SK-N-SH treated with all-trans-retinoic acid at 6 μM for 48 hours (cell line): ENCODE measurements around the gene RMND1.

Experiments
- BACH2 ChIP-seq: fragments of 250-450 bp; sonication (Bioruptor Pico); IDR thresholded peaks from 2 replicates; pipeline ENCODE4 v1.9.0; 2021; ENCODE audit warnings: mild to moderate bottlenecking, borderline replicate concordance
- ESRRG ChIP-seq: fragments of 250-450 bp; sonication (Bioruptor Pico); IDR thresholded peaks from 2 replicates; pipeline ENCODE4 v1.6.1; 2021; ENCODE audit warnings: mild to moderate bottlenecking
- OSR1 ChIP-seq: fragments of 250-450 bp; sonication (Bioruptor Pico); IDR thresholded peaks from 2 replicates; pipeline ENCODE4 v1.8.0; 2022; ENCODE audit warnings: moderate library complexity, mild to moderate bottlenecking, inconsistent platforms
- SNAI2 ChIP-seq: fragments of 250-450 bp; sonication (Bioruptor Pico); IDR thresholded peaks from 2 replicates; pipeline ENCODE4 v1.5.0; 2020; ENCODE audit warnings: mild to moderate bottlenecking, moderate library complexity
- ZNF565 ChIP-seq: fragments of 450-650 bp; formaldehyde crosslinking; conservative IDR thresholded peaks from 2 replicates; pipeline ENCODE4 v1.5.0; 2020; ENCODE audit warnings: low read depth, mild to moderate bottlenecking, moderate library complexity
- TF ChIP-seq, protein P1 (sequence below): fragments of 250-450 bp; sonication (Bioruptor Pico); IDR thresholded peaks from 2 replicates; pipeline ENCODE4 v1.5.1; 2020; ENCODE audit warnings: low read depth, mild to moderate bottlenecking, moderate library complexity

- no peak for TF ChIP-seq ZNF565
- no peak for TF ChIP-seq BACH2 (CRISPR knock-in tag)
- TF ChIP-seq ESRRG (CRISPR knock-in tag), result no peak
- TF ChIP-seq, protein P1, sequence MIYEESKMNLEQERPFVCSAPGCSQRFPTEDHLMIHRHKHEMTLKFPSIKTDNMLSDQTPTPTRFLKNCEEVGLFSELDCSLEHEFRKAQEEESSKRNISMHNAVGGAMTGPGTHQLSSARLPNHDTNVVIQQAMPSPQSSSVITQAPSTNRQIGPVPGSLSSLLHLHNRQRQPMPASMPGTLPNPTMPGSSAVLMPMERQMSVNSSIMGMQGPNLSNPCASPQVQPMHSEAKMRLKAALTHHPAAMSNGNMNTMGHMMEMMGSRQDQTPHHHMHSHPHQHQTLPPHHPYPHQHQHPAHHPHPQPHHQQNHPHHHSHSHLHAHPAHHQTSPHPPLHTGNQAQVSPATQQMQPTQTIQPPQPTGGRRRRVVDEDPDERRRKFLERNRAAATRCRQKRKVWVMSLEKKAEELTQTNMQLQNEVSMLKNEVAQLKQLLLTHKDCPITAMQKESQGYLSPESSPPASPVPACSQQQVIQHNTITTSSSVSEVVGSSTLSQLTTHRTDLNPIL (CRISPR knock-in tag), result no peak
- TF ChIP-seq SNAI2, result no peak
- no peak for TF ChIP-seq OSR1
Observed at GRCh38 chr6:151385177-151385576, 66.7 kb downstream of the RMND1 start.
